Testis (tissue), 3 donors: ENCODE measurements around the gene CBLC. TPM values are rescaled to one million over a fixed set of nuclear protein-coding genes. Genes with fewer than 3 reads are reported as not detected.
A peak's percentile ranks its signal among the peaks of the same experiment; 100 is the strongest.

ENCODE experiments used
- DNase-seq: peaks from one replicate; pipeline ENCODE4 v3.0.0-alpha.2; 2019
- H3K27ac ChIP-seq, 2 donors: fragments of 200-600 bp; sonication (generic); one replicate each; pipeline ENCODE4 v1.5.1; 2019
- H3K27me3 ChIP-seq: fragments of 200-600 bp; sonication (generic); one replicate; pipeline ENCODE4 v1.5.1; 2019
- H3K36me3 ChIP-seq: fragments of 200-600 bp; sonication (generic); one replicate; pipeline ENCODE4 v1.5.1; 2017; ENCODE audit warnings: low read depth; ENCODE audit errors: missing control alignments
- H3K4me1 ChIP-seq: fragments of 200-600 bp; sonication (generic); one replicate; pipeline ENCODE4 v1.5.1; 2019
- H3K4me3 ChIP-seq, 2 donors: fragments of 200-600 bp; sonication (generic); one replicate each; pipeline ENCODE4 v1.5.1; 2017 to 2019
- H3K9me3 ChIP-seq: fragments of 200-600 bp; sonication (generic); one replicate; pipeline ENCODE4 v1.5.1; 2017
- CTCF ChIP-seq, 3 experiments: fragments of 450-650 bp in 2 of 3; fragments of 200-600 bp in 1 of 3; sonication (generic) in 1 of 3; IDR thresholded peaks; one replicate each; pipeline ENCODE4 v1.5.1; 2016 to 2019; ENCODE audit warnings: antibody characterized with exemption in 3 of 3, mild to moderate bottlenecking in 2 of 3, moderate library complexity in 1 of 3
- POLR2A ChIP-seq: fragments of 450-650 bp; IDR thresholded peaks from one replicate; pipeline ENCODE4 v1.6.1; 2017; ENCODE audit warnings: antibody characterized with exemption, mild to moderate bottlenecking, moderate library complexity
- WGBS, 2 donors: methylation state at CpG; one replicate each; pipeline ENCODE4 v1.1.5; 2018; 5-methylcytosine and 5-hydroxymethylcytosine counted together
- intact Hi-C: fragments of 100-400 bp; cut with DNase I; formaldehyde crosslinking; loops from one replicate; pipeline ENCODE4 v1.15.1; 2023; ENCODE audit warnings: low total_unique reads
- polyA plus RNA-seq: library from polyadenylated mRNA; stranded (reverse); fragments of 350-450 nt; fragmentation: Illumina TruSeq; extraction: RNeasy Lipid Tissue Mini Kit (QIAGEN cat#74804); gene quantifications from one replicate; pipeline ENCODE4 v1.2.3, GENCODE V29; 2014; ENCODE audit warnings: low read depth, low replicate concordance; ENCODE audit not compliant: insufficient read depth
- total RNA-seq, 2 donors: library from RNA; depleted of rRNA; stranded (reverse); fragments of >200 nt; gene quantifications; one replicate each; pipeline ENCODE4 v1.2.3, GENCODE V29; 2016

The CBLC gene
- total and polyA plus RNA-seq, 3 donors from 2014 or later, result 1.9 to 6.9 (median 4.9) TPM

GRCh38 chr19:44846455-44847143, 68.9 kb downstream of the CBLC start:
- H3K4me1 ChIP-seq, result peaks cover 30% of the 10 kb centered on the region
- TF ChIP-seq POLR2A, result no peak
- no peak for TF ChIP-seq CTCF (IDR thresholded peaks at IDR 0.05)
- 0 to 1% methylated on average over 20 to 40 of the region's 51 CpGs for WGBS, 2 donors

GRCh38 chr19:44847144-44848035, 69.7 kb downstream of the CBLC start:
- TF ChIP-seq CTCF (IDR thresholded peaks at IDR 0.05) (no peak), POLR2A (no peak)
- Histone ChIP-seq H3K9me3 (no peaks in the 10 kb centered on the region), H3K27ac (peak overlapping the region; percentile 98 to 99), H3K36me3 (no peaks in the 10 kb centered on the region), H3K4me3 (peak overlapping the region; percentile 94 to 95), H3K27me3 (no peaks in the 10 kb centered on the region), H3K4me1 (peaks cover 32% of the 10 kb centered on the region)
- 0 to 1% methylated on average over 22 to 46 of the region's 47 CpGs for WGBS, 2 donors
- intact Hi-C loops, result loop anchor here (10.0 kb wide), 1 partner anchor 63 kb away; no protein-coding TSS in a partner anchor
- DNase-seq, result peak; percentile 89

More at GRCh38 chr19:44846455-44847143, 68.9 kb downstream of the CBLC start:
- Histone ChIP-seq H3K27ac (peak overlapping the region; percentile 98 to 99), H3K27me3 (no peaks in the 10 kb centered on the region), H3K9me3 (no peaks in the 10 kb centered on the region), H3K36me3 (no peaks in the 10 kb centered on the region), H3K4me3 (peak overlapping the region; percentile 94 to 95)
- intact Hi-C loops, result loop anchor here (10.0 kb wide), 1 partner anchor 62 kb away; no protein-coding TSS in a partner anchor
- DNase-seq, result no peak

GRCh38 chr19:44848036-44848811, 70.5 kb downstream of the CBLC start:
- Histone ChIP-seq H3K4me3 (peak overlapping the region; percentile 94 to 95), H3K9me3 (no peaks in the 10 kb centered on the region), H3K4me1 (peaks cover 36% of the 10 kb centered on the region), H3K36me3 (no peaks in the 10 kb centered on the region), H3K27ac (peak overlapping the region; percentile 98 to 99), H3K27me3 (no peaks in the 10 kb centered on the region)
- intact Hi-C loops, result loop anchor here (10.0 kb wide), 1 partner anchor 63 kb away; no protein-coding TSS in a partner anchor
- WGBS, 2 donors, result 1 to 2% methylated on average over 19 of the region's 19 CpGs
- TF ChIP-seq CTCF (IDR thresholded peaks at IDR 0.05), result no peak
- no peak for TF ChIP-seq POLR2A
- peak; percentile 38 for DNase-seq

- whole genome bisulfite sequencing, 2 donors, result 12% methylated on average over 18 of the region's 18 CpGs
- no peak for TF ChIP-seq CTCF (IDR thresholded peaks at IDR 0.05)
- TF ChIP-seq POLR2A, result no peak
- DNase-seq, result peak; percentile 78
Observed at GRCh38 chr19:44848812-44849447, 71.2 kb downstream of the CBLC start.

More at GRCh38 chr19:44848812-44849447, 71.2 kb downstream of the CBLC start:
- H3K27ac ChIP-seq, result peak overlapping the region; percentile 98 to 99
- peaks cover 36% of the 10 kb centered on the region for H3K4me1 ChIP-seq
- intact Hi-C loops, result loop anchor here (10.0 kb wide), 1 partner anchor 64 kb away; no protein-coding TSS in a partner anchor
- peak overlapping the region; percentile 94 to 95 for H3K4me3 ChIP-seq
- no peaks in the 10 kb centered on the region for H3K9me3 ChIP-seq
- H3K27me3 ChIP-seq, result no peaks in the 10 kb centered on the region
- no peaks in the 10 kb centered on the region for H3K36me3 ChIP-seq
